IPS-NIHi7 (cell line): ENCODE measurements around the gene CERS1.
"Not testable (repeated sequence)": the region's sequence is repeated elsewhere in the genome, so short reads cannot be mapped to it uniquely, and the experiment has no call there.

Experiments used
- DNase-seq: peaks from one replicate; pipeline ENCODE4 v3.0.0; 2012; ENCODE audit warnings: mixed read lengths; ENCODE audit errors: extremely low spot score

CERS1 gene

GRCh38 chr19:18919086-18919899, 23.3 kb upstream of the CERS1 start, which contains the start of the genes COPE and DDX49:
Gene COPE, minus strand, starts transcription at chr19:18919387. Its CDS starts 39 bp downstream, at chr19:18919348.
Gene DDX49, plus strand, starts transcription at chr19:18919715. Its CDS starts 27 bp downstream, at chr19:18919742.
- peak; percentile 100 for DNase-seq

- not testable (repeated sequence) for DNase-seq
These were observed 21.6 kb upstream of the CERS1 start for GRCh38 chr19:18917593-18917992.

GRCh38 chr19:18915639-18916038, 19.7 kb upstream of the CERS1 start:
- DNase-seq, result peak; percentile 65

- DNase-seq, result no peak
These were observed 17.5 kb upstream of the CERS1 start for GRCh38 chr19:18913466-18913865.

- DNase-seq, result no peak
These were observed 17.0 kb upstream of the CERS1 start for GRCh38 chr19:18912933-18913332.

GRCh38 chr19:18910801-18911436, 15.0 kb upstream of the CERS1 start:
- no peak for DNase-seq

GRCh38 chr19:18910010-18910409, 14.1 kb upstream of the CERS1 start:
- DNase-seq, result no peak

GRCh38 chr19:18908917-18909619, 13.1 kb upstream of the CERS1 start:
- no peak for DNase-seq

- no peak for DNase-seq
These were observed 10.9 kb upstream of the CERS1 start for GRCh38 chr19:18906605-18907519.

- DNase-seq, result no peak
These were observed 9.7 kb upstream of the CERS1 start for GRCh38 chr19:18905513-18906236.

- DNase-seq, result no peak
These were observed 9.1 kb upstream of the CERS1 start for GRCh38 chr19:18905058-18905456.

- no peak for DNase-seq
These were observed 8.5 kb upstream of the CERS1 start for GRCh38 chr19:18904334-18905057.

- no peak for DNase-seq
These were observed 7.4 kb upstream of the CERS1 start for GRCh38 chr19:18903156-18904037.

GRCh38 chr19:18902519-18902918, 6.6 kb upstream of the CERS1 start:
- not testable (repeated sequence) for DNase-seq

GRCh38 chr19:18901491-18901890, 5.5 kb upstream of the CERS1 start:
- DNase-seq, result no peak

GRCh38 chr19:18900700-18901481, 4.9 kb upstream of the CERS1 start:
- DNase-seq, result no peak

- DNase-seq, result no peak
These were observed 3.9 kb upstream of the CERS1 start for GRCh38 chr19:18899624-18900560.
